ENCODE measurements around the gene PRUNE2. TPM values are rescaled to one million over a fixed set of nuclear protein-coding genes. Genes with fewer than 3 reads are reported as not detected.
"Not testable (repeated sequence)": the region's sequence is repeated elsewhere in the genome, so short reads cannot be mapped to it uniquely, and the experiment has no call there.

Gene PRUNE2
- 1 to 10 TPM; 3.7 to 7.8 (median 4.9) TPM for total RNA-seq

GRCh38 chr9:76905791-76906646 lies at the start of gene PRUNE2:
PRUNE2 (minus strand) TSS chr9:76906114; CDS start chr9:76905963, 151 bp downstream.
- Histone ChIP-seq H3K9me3 (no peaks in the 10 kb centered on the region), H3K4me1 (peaks cover 11 to 20% of the 10 kb centered on the region in 2 donors), H3K36me3 (no peaks in the 10 kb centered on the region), H3K4me3 (replicated peaks in 1 of 3) (peak within 1 kb of the TSS in 1 of 3 donors; percentile 23), H3K27me3 (no peaks in the 10 kb centered on the region), H3K27ac (peak within 1 kb of the TSS in 2 of 3 donors; percentile 21 to 38)
- 4 to 9% methylated on average over 19 to 40 of the region's 79 CpGs for WGBS, 2 donors
- intact Hi-C loops (cut with DNase I), result no loop called here
- TF ChIP-seq CTCF (IDR thresholded peaks at IDR 0.05), result peak in 1 of 6 experiments; percentile 6
- no peak for TF ChIP-seq POLR2A (IDR thresholded peaks at IDR 0.05)
- peak; percentile 76 to 82 for DNase-seq

- H3K4me3 ChIP-seq (replicated peaks in 1 of 3), result not testable (repeated sequence)
Observed at GRCh38 chr9:76955406-76955805, 49.5 kb upstream of the PRUNE2 start.

GRCh38 chr9:76949865-76950264 lies 44.0 kb upstream of the PRUNE2 start:
- intact Hi-C loops (cut with DNase I), result no loop called here
- Histone ChIP-seq H3K27me3 (no peaks in the 10 kb centered on the region), H3K4me1 (no peaks in the 10 kb centered on the region), H3K36me3 (no peaks in the 10 kb centered on the region), H3K27ac (no peak overlapping the region), H3K4me3 (replicated peaks in 1 of 3) (no peak overlapping the region), H3K9me3 (no peaks in the 10 kb centered on the region)
- TF ChIP-seq POLR2A (IDR thresholded peaks at IDR 0.05) (no peak), CTCF (IDR thresholded peaks at IDR 0.05) (no peak)
- 87 to 90% methylated on average over 4 of the region's 4 CpGs for WGBS, 2 donors
- no peak for DNase-seq

More at GRCh38 chr9:76955406-76955805, 49.5 kb upstream of the PRUNE2 start:
- WGBS, 2 donors, result 76 to 96% methylated on average over 2 to 5 of the region's 23 CpGs
- H3K27me3 ChIP-seq; H3K4me1 ChIP-seq; intact Hi-C loops (cut with DNase I); H3K9me3 ChIP-seq; DNase-seq; H3K36me3 ChIP-seq; H3K27ac ChIP-seq: not testable (repeated sequence)

- WGBS, 2 donors, result 72 to 91% methylated on average over 2 of the region's 2 CpGs
- no peak for DNase-seq
- intact Hi-C loops (cut with DNase I), result no loop called here
- H3K4me1 ChIP-seq, result no peaks in the 10 kb centered on the region
- TF ChIP-seq CTCF (IDR thresholded peaks at IDR 0.05), result no peak
- TF ChIP-seq POLR2A (IDR thresholded peaks at IDR 0.05), result no peak
- no peak overlapping the region for H3K4me3 ChIP-seq (replicated peaks in 1 of 3)
- H3K27ac ChIP-seq, result no peak overlapping the region
- no peaks in the 10 kb centered on the region for H3K9me3 ChIP-seq
- H3K36me3 ChIP-seq, result no peaks in the 10 kb centered on the region
- no peaks in the 10 kb centered on the region for H3K27me3 ChIP-seq
Observed at GRCh38 chr9:76944011-76944410, 38.1 kb upstream of the PRUNE2 start.

GRCh38 chr9:76943054-76943453 lies 37.1 kb upstream of the PRUNE2 start:
- H3K27me3 ChIP-seq, result no peaks in the 10 kb centered on the region
- intact Hi-C loops (cut with DNase I), result no loop called here
- no peak overlapping the region for H3K4me3 ChIP-seq (replicated peaks in 1 of 3)
- no peak overlapping the region for H3K27ac ChIP-seq
- H3K36me3 ChIP-seq, result no peaks in the 10 kb centered on the region
- TF ChIP-seq POLR2A (IDR thresholded peaks at IDR 0.05) (no peak), CTCF (IDR thresholded peaks at IDR 0.05) (no peak)
- H3K9me3 ChIP-seq, result no peaks in the 10 kb centered on the region
- WGBS, 2 donors, result 80 to 88% methylated on average over 5 of the region's 5 CpGs
- no peaks in the 10 kb centered on the region for H3K4me1 ChIP-seq
- DNase-seq, result no peak
